A549 (cell line): ENCODE measurements around the gene SKIL. TPM values are rescaled to one million over a fixed set of nuclear protein-coding genes. Genes with fewer than 3 reads are reported as not detected.

Experiments
- ATAC-seq, 2 experiments: fragments of 200-7000 bp in 1 of 2; fragments of >200 bp in 1 of 2; cut with Nextera tagmentation in 1 of 2; cut with Tn5 transposase in 1 of 2; 3 replicates each; pipeline versions ENCODE4 v1.8.0 to v1.9.1; 2018 to 2020; ENCODE audit warnings: mild to moderate bottlenecking in 1 of 2, moderate library complexity in 1 of 2
- CTCF ChIA-PET: fragments of 300-600 bp; sonication (Branson Sonifier 250); formaldehyde crosslinking; extraction: SDS; loops from one replicate; lab custom pipeline; 2021; ENCODE audit warnings: antibody characterized with exemption, inconsistent platforms; lab: Yijun Ruan, JAX
- POLR2A ChIA-PET: fragments of 350-600 bp; formaldehyde crosslinking; extraction: SDS; loops from one replicate; lab custom pipeline; 2021; ENCODE audit warnings: antibody characterized with exemption, inconsistent platforms; lab: Yijun Ruan, JAX
- DNase-seq, 2 experiments: peaks; one replicate each; pipeline versions ENCODE4 v3.0.0 to v3.0.0-alpha.2; 2011 to 2016; ENCODE audit warnings: low read depth in 1 of 2, low spot score in 1 of 2
- FAIRE-seq: peaks from 2 replicates; lab custom pipeline; 2011; peaks lifted over from hg19 to GRCh38; lab: Jason Lieb, UNC
- H3K27ac ChIP-seq, 2 experiments: fragments of >200 bp; sonication (Bioruptor Twin); formaldehyde crosslinking; 3 replicates each; pipeline ENCODE4 v1.5.1; 2016 to 2017
- H3K4me1 ChIP-seq: fragments of >200 bp; sonication (Bioruptor Twin); formaldehyde crosslinking; 3 replicates; pipeline ENCODE4 v1.6.1; 2016
- H3K4me2 ChIP-seq: fragments of >200 bp; sonication (Bioruptor Twin); formaldehyde crosslinking; 3 replicates; pipeline ENCODE4 v1.6.1; 2016
- H3K4me3 ChIP-seq: fragments of >200 bp; sonication (Bioruptor Twin); formaldehyde crosslinking; 3 replicates; pipeline ENCODE4 v1.5.1; 2016
- H3K9me3 ChIP-seq: fragments of >200 bp; sonication (Bioruptor Twin); formaldehyde crosslinking; 3 replicates; pipeline ENCODE4 v1.6.1; 2016
- FOSB ChIP-seq: fragments of 250-450 bp; sonication (Bioruptor Pico); IDR thresholded peaks from 2 replicates; pipeline ENCODE4 v1.5.0; 2020; ENCODE audit warnings: mild to moderate bottlenecking, moderate library complexity
- HEYL ChIP-seq: fragments of 250-450 bp; sonication (Bioruptor Pico); IDR thresholded peaks from 2 replicates; pipeline ENCODE4 v1.8.0; 2021; ENCODE audit warnings: mild to moderate bottlenecking, moderate library complexity
- HOXB5 ChIP-seq: fragments of 250-450 bp; sonication (Bioruptor Pico); IDR thresholded peaks from 2 replicates; pipeline ENCODE4 v1.5.0; 2020; ENCODE audit warnings: mild to moderate bottlenecking, moderate library complexity
- JUN ChIP-seq, 2 experiments: fragments of >200 bp; sonication (Bioruptor Twin); formaldehyde crosslinking; IDR thresholded peaks; 2 replicates in 1 of 2; 3 replicates in 1 of 2; pipeline ENCODE4 v1.6.1; 2016 to 2017
- KDM5A ChIP-seq: fragments of 200-600 bp; sonication (generic); IDR thresholded peaks from 2 replicates; pipeline ENCODE4 v1.6.1; 2016; ENCODE audit warnings: antibody characterized with exemption, mild to moderate bottlenecking
- MAFK ChIP-seq: fragments of 450-650 bp; IDR thresholded peaks from 2 replicates; pipeline ENCODE4 v1.6.1; 2014; ENCODE audit not compliant: partially characterized antibody
- MYC ChIP-seq: IDR thresholded peaks from 2 replicates; pipeline ENCODE4 v1.6.1; 2012; ENCODE audit warnings: mild to moderate bottlenecking, inconsistent platforms, low read length, improper control_type of control experiment, borderline replicate concordance
- NFE2L2 ChIP-seq: fragments of 150-350 bp; conservative IDR thresholded peaks from 2 replicates; pipeline ENCODE4 v1.6.1; 2014; ENCODE audit warnings: low read length
- POLR2A ChIP-seq: IDR thresholded peaks from 2 replicates; pipeline ENCODE4 v1.6.1; 2012; ENCODE audit warnings: mild to moderate bottlenecking, low read length
- POLR2AphosphoS2 ChIP-seq: conservative IDR thresholded peaks from 2 replicates; pipeline ENCODE4 v1.6.1; 2012; ENCODE audit warnings: low read length, improper control_type of control experiment, inconsistent platforms
- RARB ChIP-seq: fragments of 250-450 bp; sonication (Bioruptor Pico); IDR thresholded peaks from 2 replicates; pipeline ENCODE4 v1.8.0; 2021; ENCODE audit warnings: mild to moderate bottlenecking, moderate library complexity
- RNF2 ChIP-seq: fragments of 200-600 bp; sonication (generic); IDR thresholded peaks from 2 replicates; pipeline ENCODE4 v1.6.1; 2016; ENCODE audit warnings: low read depth, mild to moderate bottlenecking, antibody characterized with exemption, moderate library complexity, borderline replicate concordance
- SMC3 ChIP-seq: fragments of >200 bp; sonication (Bioruptor Twin); formaldehyde crosslinking; IDR thresholded peaks from 3 replicates; pipeline ENCODE4 v1.6.1; 2018; ENCODE audit warnings: inconsistent platforms
- ZSCAN20 ChIP-seq: fragments of 250-450 bp; sonication (Bioruptor Pico); IDR thresholded peaks from 2 replicates; pipeline ENCODE4 v1.8.0; 2022; ENCODE audit warnings: mild to moderate bottlenecking, moderate library complexity
- WGBS: methylation state at CpG from one replicate; pipeline ENCODE4 v1.1.6; 2017; ENCODE audit errors: missing lambda C conversion rate; 5-methylcytosine and 5-hydroxymethylcytosine counted together
- polyA plus RNA-seq, 4 experiments: library from polyadenylated mRNA; depleted of rRNA in 3 of 4; stranded (reverse); fragments of >200 nt; fragmentation: RNase III in 1 of 4; extraction: RNeasy Plus Mini Kit Qiagen cat#74134 plus additional on column Dnase treatment in 1 of 4; gene quantifications; 2 replicates in 3 of 4; 3 replicates in 1 of 4; pipeline ENCODE4 v1.2.3, GENCODE V29; 2011 to 2017
- TF ChIP-seq, protein P1 (sequence below): fragments of 250-450 bp; sonication (Bioruptor Pico); IDR thresholded peaks from 2 replicates; pipeline ENCODE4 v1.5.0; 2020; ENCODE audit warnings: low read depth, mild to moderate bottlenecking, moderate library complexity
- TF ChIP-seq, protein P2 (sequence below): fragments of >200 bp; sonication (Bioruptor Twin); formaldehyde crosslinking; IDR thresholded peaks from 2 replicates; pipeline ENCODE4 v1.6.1; 2016
- TF ChIP-seq, protein P3 (sequence below): IDR thresholded peaks from 2 replicates; pipeline ENCODE4 v1.6.1; 2012; ENCODE audit warnings: low read depth, borderline replicate concordance
- TF ChIP-seq, protein P4 (sequence below): fragments of 150-350 bp; IDR thresholded peaks from 2 replicates; pipeline ENCODE4 v1.6.1; 2014; ENCODE audit warnings: low read depth, mild to moderate bottlenecking, low read length
- TF ChIP-seq, protein P5 (sequence below): fragments of 250-450 bp; sonication (Bioruptor Pico); IDR thresholded peaks from 2 replicates; pipeline ENCODE4 v1.5.0; 2021; ENCODE audit warnings: mild to moderate bottlenecking, moderate library complexity, borderline replicate concordance

The SKIL gene
- polyA plus RNA-seq, 2 of the 4 experiments (the other 2 are of a cell fraction) = 39.6 to 64.2 TPM

DNA sequence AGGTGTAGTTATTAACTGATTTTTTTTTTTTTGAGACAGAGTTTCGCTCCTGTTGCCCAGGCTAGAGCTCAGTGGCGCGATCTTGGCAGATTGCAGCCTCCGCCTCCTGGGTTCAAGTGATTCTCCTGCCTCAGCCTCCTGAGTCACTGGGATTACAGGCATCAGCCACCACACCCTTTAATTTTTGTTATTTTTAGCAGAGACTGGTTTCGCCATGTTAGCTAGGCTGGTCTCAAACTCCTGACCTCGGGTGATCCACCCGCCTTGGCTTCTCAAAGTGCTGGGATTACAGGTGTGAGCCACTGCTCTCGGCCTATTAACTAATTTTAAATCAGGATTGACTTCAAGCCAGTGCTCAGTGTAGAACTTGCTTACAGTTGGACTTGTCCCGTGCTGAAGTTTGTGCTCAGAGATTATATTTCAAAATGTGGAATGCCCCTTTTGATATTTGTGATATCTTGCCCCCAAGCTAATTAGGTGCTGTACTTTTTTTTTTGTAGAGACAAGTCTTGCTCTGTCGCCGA is 6.0 kb downstream of the SKIL start:
- H3K27ac ChIP-seq = no peak overlapping the region
- 91% methylated on average over 11 of the region's 11 CpGs for WGBS
- peaks cover 73% of the 10 kb centered on the region for H3K4me1 ChIP-seq
- H3K9me3 ChIP-seq = no peaks in the 10 kb centered on the region
- CTCF ChIA-PET = no interaction called here
- ATAC-seq (peak in 1 of 2 experiments; percentile 14; a peak in 3 of 6 replicates), FAIRE-seq (no peak), DNase-seq (no peak)
- peak overlapping the region; percentile 73 for H3K4me2 ChIP-seq
- TF ChIP-seq, protein P1, sequence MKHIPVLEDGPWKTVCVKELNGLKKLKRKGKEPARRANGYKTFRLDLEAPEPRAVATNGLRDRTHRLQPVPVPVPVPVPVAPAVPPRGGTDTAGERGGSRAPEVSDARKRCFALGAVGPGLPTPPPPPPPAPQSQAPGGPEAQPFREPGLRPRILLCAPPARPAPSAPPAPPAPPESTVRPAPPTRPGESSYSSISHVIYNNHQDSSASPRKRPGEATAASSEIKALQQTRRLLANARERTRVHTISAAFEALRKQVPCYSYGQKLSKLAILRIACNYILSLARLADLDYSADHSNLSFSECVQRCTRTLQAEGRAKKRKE (CRISPR knock-in tag) = no peak
- TF ChIP-seq RNF2 (no peak), JUN (IDR thresholded peaks at IDR 0.05) (no peak), POLR2AphosphoS2 (peak; percentile 88; the same call in 1 of the 2 replicates)
- H3K4me3 ChIP-seq = peak overlapping the region; percentile 75; the same call in 2 of the 3 replicates
- POLR2A ChIA-PET = no interaction called here

DNA sequence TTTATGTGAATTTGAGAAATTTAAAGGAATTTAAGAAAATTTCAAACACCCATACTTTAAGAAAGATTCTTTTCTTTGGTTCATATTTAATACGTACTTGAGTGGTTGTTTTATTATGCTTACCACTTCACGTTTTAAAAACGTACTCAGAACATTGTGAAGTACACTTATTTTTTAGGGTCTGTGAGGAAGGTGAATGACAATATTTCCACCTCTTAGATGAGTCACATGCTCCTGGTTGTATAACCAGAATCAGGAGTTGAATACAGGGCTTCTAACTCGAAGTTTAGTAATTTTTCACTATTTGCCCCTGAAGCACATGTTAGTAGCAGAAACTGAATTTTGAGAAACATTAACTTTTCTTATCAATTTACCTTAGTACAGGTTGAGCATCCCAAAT is 7.5 kb downstream of the SKIL start:
- H3K4me2 ChIP-seq = peak overlapping the region; percentile 73
- H3K4me1 ChIP-seq = peaks cover 78% of the 10 kb centered on the region
- 76% methylated on average over 4 of the region's 4 CpGs for WGBS
- H3K4me3 ChIP-seq = peak overlapping the region; percentile 26; the same call in 1 of the 3 replicates
- ATAC-seq = no peak
- no peaks in the 10 kb centered on the region for H3K9me3 ChIP-seq
- TF ChIP-seq, protein P1 (CRISPR knock-in tag) = no peak
- TF ChIP-seq NFE2L2 (no peak), MAFK (no peak), RARB (CRISPR knock-in tag) (no peak), FOSB (CRISPR knock-in tag) (no peak), MYC (no peak), HEYL (CRISPR knock-in tag) (no peak), POLR2A (no peak), RNF2 (no peak), HOXB5 (CRISPR knock-in tag) (no peak), ZSCAN20 (CRISPR knock-in tag) (no peak), KDM5A (no peak), SMC3 (no peak)
- TF ChIP-seq, protein P2, sequence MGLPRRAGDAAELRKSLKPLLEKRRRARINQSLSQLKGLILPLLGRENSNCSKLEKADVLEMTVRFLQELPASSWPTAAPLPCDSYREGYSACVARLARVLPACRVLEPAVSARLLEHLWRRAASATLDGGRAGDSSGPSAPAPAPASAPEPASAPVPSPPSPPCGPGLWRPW = no peak
- TF ChIP-seq, protein P3, sequence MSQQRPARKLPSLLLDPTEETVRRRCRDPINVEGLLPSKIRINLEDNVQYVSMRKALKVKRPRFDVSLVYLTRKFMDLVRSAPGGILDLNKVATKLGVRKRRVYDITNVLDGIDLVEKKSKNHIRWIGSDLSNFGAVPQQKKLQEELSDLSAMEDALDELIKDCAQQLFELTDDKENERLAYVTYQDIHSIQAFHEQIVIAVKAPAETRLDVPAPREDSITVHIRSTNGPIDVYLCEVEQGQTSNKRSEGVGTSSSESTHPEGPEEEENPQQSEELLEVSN = no peak
- TF ChIP-seq, protein P4, sequence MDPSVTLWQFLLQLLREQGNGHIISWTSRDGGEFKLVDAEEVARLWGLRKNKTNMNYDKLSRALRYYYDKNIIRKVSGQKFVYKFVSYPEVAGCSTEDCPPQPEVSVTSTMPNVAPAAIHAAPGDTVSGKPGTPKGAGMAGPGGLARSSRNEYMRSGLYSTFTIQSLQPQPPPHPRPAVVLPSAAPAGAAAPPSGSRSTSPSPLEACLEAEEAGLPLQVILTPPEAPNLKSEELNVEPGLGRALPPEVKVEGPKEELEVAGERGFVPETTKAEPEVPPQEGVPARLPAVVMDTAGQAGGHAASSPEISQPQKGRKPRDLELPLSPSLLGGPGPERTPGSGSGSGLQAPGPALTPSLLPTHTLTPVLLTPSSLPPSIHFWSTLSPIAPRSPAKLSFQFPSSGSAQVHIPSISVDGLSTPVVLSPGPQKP = no peak
- TF ChIP-seq, protein P5, sequence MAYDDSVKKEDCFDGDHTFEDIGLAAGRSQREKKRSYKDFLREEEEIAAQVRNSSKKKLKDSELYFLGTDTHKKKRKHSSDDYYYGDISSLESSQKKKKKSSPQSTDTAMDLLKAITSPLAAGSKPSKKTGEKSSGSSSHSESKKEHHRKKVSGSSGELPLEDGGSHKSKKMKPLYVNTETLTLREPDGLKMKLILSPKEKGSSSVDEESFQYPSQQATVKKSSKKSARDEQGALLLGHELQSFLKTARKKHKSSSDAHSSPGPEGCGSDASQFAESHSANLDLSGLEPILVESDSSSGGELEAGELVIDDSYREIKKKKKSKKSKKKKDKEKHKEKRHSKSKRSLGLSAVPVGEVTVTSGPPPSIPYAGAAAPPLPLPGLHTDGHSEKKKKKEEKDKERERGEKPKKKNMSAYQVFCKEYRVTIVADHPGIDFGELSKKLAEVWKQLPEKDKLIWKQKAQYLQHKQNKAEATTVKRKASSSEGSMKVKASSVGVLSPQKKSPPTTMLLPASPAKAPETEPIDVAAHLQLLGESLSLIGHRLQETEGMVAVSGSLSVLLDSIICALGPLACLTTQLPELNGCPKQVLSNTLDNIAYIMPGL (CRISPR knock-in tag) = no peak
- TF ChIP-seq, all 56 proteins: peak for 0
- no peak overlapping the region for H3K27ac ChIP-seq
- FAIRE-seq (no peak), DNase-seq (no peak)
- POLR2A ChIA-PET = interaction anchor here (2.1 kb wide), 1 partner anchor 8 kb away, joined by 15 read pairs; the partner anchor contains the start of gene SKIL
- CTCF ChIA-PET = interaction anchor here (0.6 kb wide), 1 partner anchor 623 kb away, joined by 3 read pairs; no protein-coding TSS in a partner anchor
